ENCODE measurements around the gene PRPF38B.

- no peak for TF ChIP-seq PML (IDR thresholded peaks at IDR 0.05; ENCODE audit: low read length)
- TF ChIP-seq MAX (IDR thresholded peaks at IDR 0.05; ENCODE audit: low read depth, low read length), result no peak
- TF ChIP-seq HCFC1 (IDR thresholded peaks at IDR 0.05; ENCODE audit: low read length), result no peak
- no peak for TF ChIP-seq IRF3 (IDR thresholded peaks at IDR 0.05)
- TF ChIP-seq SPI1 (IDR thresholded peaks at IDR 0.05; ENCODE audit: borderline replicate concordance, insufficient read depth, low read depth, low read length), result no peak
- no peak for TF ChIP-seq SMARCA5 (IDR thresholded peaks at IDR 0.05)
- TF ChIP-seq EZH2 (IDR thresholded peaks at IDR 0.05; ENCODE audit: borderline replicate concordance, control insufficient read depth, low read depth, low read length), result no peak
- no peak for TF ChIP-seq HDGF (IDR thresholded peaks at IDR 0.05)
Measured at GRCh38 chr1:108729481-108729880, 37.4 kb downstream of the PRPF38B start.
